ENCODE data around the gene TRIM33. TPM values are rescaled to one million over a fixed set of nuclear protein-coding genes. Genes with fewer than 3 reads are reported as not detected.

Gene TRIM33
- total RNA-seq, result 10 to 100 TPM; 63.7 to 88.7 TPM
- 67.9 TPM for polyA plus RNA-seq (ENCODE audit: insufficient read depth, low read depth, low replicate concordance)
- long read RNA-seq, donor 1, full-length matches to known transcripts, result 4 of 19 reads
- long read RNA-seq, donor 1, partial matches to known transcripts, result 15 of 19 reads
- long read RNA-seq, donor 1, other reads (novel, unspliced or antisense), result 0 of 19 reads
- long read RNA-seq, donor 2, full-length matches to known transcripts, result 1 of 6 reads
- long read RNA-seq, donor 2, partial matches to known transcripts, result 5 of 6 reads
- long read RNA-seq, donor 2, other reads (novel, unspliced or antisense), result 0 of 6 reads

- Histone ChIP-seq H3K27me3 (no peaks in the 10 kb centered on the region), H3K4me1 (peaks cover 19% of the 10 kb centered on the region), H3K9me3 (no peaks in the 10 kb centered on the region), H3K36me3 (ENCODE audit: low read depth, missing control alignments) (no peaks in the 10 kb centered on the region), H3K27ac (peak within 1 kb of the TSS; percentile 90 to 93), H3K4me3 (peak within 1 kb of the TSS; percentile 92 to 95)
- peak; percentile 94 for DNase-seq
- WGBS, 2 donors, result 0% methylated on average over 36 to 83 of the region's 90 CpGs
- intact Hi-C loops (cut with DNase I; ENCODE audit: low total_unique reads), result no loop called here
- no peak for TF ChIP-seq CTCF (IDR thresholded peaks at IDR 0.05)
- peak; percentile 35 for TF ChIP-seq POLR2A (IDR thresholded peaks at IDR 0.05)
Observed at GRCh38 chr1:114511032-114511785, at the start of gene TRIM33. TSS of gene TRIM33 (minus strand) at chr1:114511203. CDS start at chr1:114511076, 127 bp downstream.

GRCh38 chr1:114559356-114559755 is 48.4 kb upstream of the TRIM33 start:
- H3K4me1 ChIP-seq, result no peaks in the 10 kb centered on the region
- H3K9me3 ChIP-seq, result no peaks in the 10 kb centered on the region
- H3K27me3 ChIP-seq, result no peaks in the 10 kb centered on the region
- no peak overlapping the region for H3K4me3 ChIP-seq
- 84% methylated on average over 3 of the region's 3 CpGs for WGBS, 2 donors
- H3K36me3 ChIP-seq (ENCODE audit: low read depth, missing control alignments), result no peaks in the 10 kb centered on the region
- TF ChIP-seq POLR2A (IDR thresholded peaks at IDR 0.05), result no peak
- TF ChIP-seq CTCF (IDR thresholded peaks at IDR 0.05), result no peak
- intact Hi-C loops (cut with DNase I; ENCODE audit: low total_unique reads), result no loop called here
- H3K27ac ChIP-seq, result no peak overlapping the region
- DNase-seq, result no peak

- intact Hi-C loops (cut with DNase I; ENCODE audit: low total_unique reads), result no loop called here
Observed at GRCh38 chr1:114558544-114558943, 47.5 kb upstream of the TRIM33 start.

GRCh38 chr1:114554577-114554976 is 43.6 kb upstream of the TRIM33 start:
- Histone ChIP-seq H3K9me3 (no peaks in the 10 kb centered on the region), H3K4me3 (no peak overlapping the region), H3K4me1 (no peaks in the 10 kb centered on the region), H3K36me3 (ENCODE audit: low read depth, missing control alignments) (no peaks in the 10 kb centered on the region), H3K27me3 (no peaks in the 10 kb centered on the region), H3K27ac (no peak overlapping the region)
- no peak for TF ChIP-seq POLR2A (IDR thresholded peaks at IDR 0.05)
- TF ChIP-seq CTCF (IDR thresholded peaks at IDR 0.05), result no peak
- 84 to 87% methylated on average over 2 of the region's 2 CpGs for WGBS, 2 donors
- intact Hi-C loops (cut with DNase I; ENCODE audit: low total_unique reads), result no loop called here
- no peak for DNase-seq

More at GRCh38 chr1:114558544-114558943, 47.5 kb upstream of the TRIM33 start:
- H3K27me3 ChIP-seq, result no peaks in the 10 kb centered on the region
- no peak for DNase-seq
- no peaks in the 10 kb centered on the region for H3K9me3 ChIP-seq
- no peaks in the 10 kb centered on the region for H3K36me3 ChIP-seq (ENCODE audit: low read depth, missing control alignments)
- TF ChIP-seq POLR2A (IDR thresholded peaks at IDR 0.05), result no peak
- peak in 1 of 3 experiments; percentile 30 for TF ChIP-seq CTCF (IDR thresholded peaks at IDR 0.05)
- H3K4me1 ChIP-seq, result no peaks in the 10 kb centered on the region
- no peak overlapping the region for H3K4me3 ChIP-seq
- 94 to 97% methylated on average over 1 of the region's 1 CpG for WGBS, 2 donors
- H3K27ac ChIP-seq, result no peak overlapping the region
